Aortic smooth muscle cell (primary cell): ENCODE measurements around the gene PLCL2. TPM values are rescaled to one million over a fixed set of nuclear protein-coding genes. Genes with fewer than 3 reads are reported as not detected.

ENCODE experiments used
- total RNA-seq: library from RNA; depleted of rRNA; stranded (reverse); fragments of >200 nt; gene quantifications from 2 replicates; pipeline ENCODE4 v1.2.3, GENCODE V29; 2014

Gene PLCL2
- 5.8 and 8.1 TPM in 2 replicates for total RNA-seq

DNA sequence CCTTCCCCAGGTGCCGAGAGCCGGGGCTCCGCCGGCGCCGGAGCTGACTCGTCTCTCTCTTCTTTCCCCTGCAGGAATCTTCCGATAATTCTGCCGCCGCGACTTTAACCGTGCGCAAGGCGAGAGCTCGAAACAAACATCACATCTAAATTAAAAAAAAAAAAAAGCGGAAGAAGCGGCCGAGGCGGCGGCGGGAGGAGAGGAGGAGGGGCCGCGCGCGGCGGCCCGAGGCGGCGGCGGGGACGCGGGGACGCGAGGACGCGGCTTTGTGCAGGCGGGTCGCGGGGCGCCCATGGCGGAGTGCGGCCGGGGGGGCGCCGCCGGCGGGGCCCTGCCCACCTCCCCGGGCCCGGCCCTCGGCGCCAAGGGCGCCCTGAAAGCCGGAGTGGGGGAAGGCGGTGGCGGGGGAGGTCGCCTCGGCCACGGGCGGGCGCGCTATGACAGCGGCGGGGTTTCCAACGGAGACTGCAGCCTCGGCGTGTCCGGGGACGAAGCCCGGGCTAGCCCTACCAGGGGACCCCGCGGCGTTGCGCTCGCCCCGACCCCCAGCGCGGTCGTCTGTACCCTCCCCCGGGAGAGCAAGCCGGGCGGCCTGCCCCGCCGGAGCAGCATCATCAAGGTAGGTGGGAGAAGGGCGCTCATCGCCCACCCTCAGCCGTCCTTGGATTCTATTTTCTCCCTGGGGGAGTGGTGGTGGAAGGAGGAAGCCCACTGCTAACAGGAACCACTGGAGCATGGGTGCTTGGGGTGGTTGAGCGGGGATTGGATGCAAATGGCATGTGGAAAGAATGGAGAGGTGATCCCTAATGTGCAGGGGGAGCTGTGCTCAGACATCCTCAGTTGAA, at the start of gene PLCL2:
TSS of gene PLCL2 (plus strand) at position 208 of the 845 bp plus-strand sequence. CDS start at position 293, 85 bp downstream.

